ENCODE data around the gene ONECUT2.
"Not testable (repeated sequence)": the region's sequence is repeated elsewhere in the genome, so short reads cannot be mapped to it uniquely, and the experiment has no call there.

The ONECUT2 gene

GRCh38 chr18:57434536-57435494 lies at the start of gene ONECUT2:
TSS of gene ONECUT2 (plus strand) at chr18:57435374. CDS start at chr18:57435717, 343 bp downstream.
- DNase-seq = peak; percentile 77 to 98 (median 86)
- intact Hi-C loops (cut with DNase I) = loop anchor here (5.0 to 10.0 kb wide), 2 partner anchors 568 to 690 kb away; no protein-coding TSS in a partner anchor

GRCh38 chr18:57389271-57389670 lies 45.9 kb upstream of the ONECUT2 start:
- no peak for DNase-seq
- intact Hi-C loops (cut with DNase I) = no loop called here

- no peak for DNase-seq
- intact Hi-C loops (cut with DNase I) = no loop called here
Observed at GRCh38 chr18:57390044-57390443, 45.1 kb upstream of the ONECUT2 start.

- DNase-seq; intact Hi-C loops (cut with DNase I): not testable (repeated sequence)
Observed at GRCh38 chr18:57394749-57395148, 40.4 kb upstream of the ONECUT2 start.

GRCh38 chr18:57396831-57397230 lies 38.3 kb upstream of the ONECUT2 start:
- intact Hi-C loops (cut with DNase I); DNase-seq: not testable (repeated sequence)

GRCh38 chr18:57397440-57398132 lies 37.6 kb upstream of the ONECUT2 start:
- DNase-seq = no peak
- intact Hi-C loops (cut with DNase I) = no loop called here

GRCh38 chr18:57404345-57404744 lies 30.8 kb upstream of the ONECUT2 start:
- intact Hi-C loops (cut with DNase I) = no loop called here
- no peak for DNase-seq

GRCh38 chr18:57409650-57410049 lies 25.5 kb upstream of the ONECUT2 start:
- no peak for DNase-seq
- intact Hi-C loops (cut with DNase I) = no loop called here

- intact Hi-C loops (cut with DNase I) = no loop called here
- no peak for DNase-seq
Observed at GRCh38 chr18:57410749-57411148, 24.4 kb upstream of the ONECUT2 start.

- DNase-seq = no peak
Observed at GRCh38 chr18:57416542-57416941, 18.6 kb upstream of the ONECUT2 start.

GRCh38 chr18:57422313-57422872 lies 12.8 kb upstream of the ONECUT2 start:
- intact Hi-C loops (cut with DNase I) = no loop called here
- no peak for DNase-seq

More at GRCh38 chr18:57416542-57416941, 18.6 kb upstream of the ONECUT2 start:
- intact Hi-C loops (cut with DNase I) = no loop called here

GRCh38 chr18:57423821-57424220 lies 11.4 kb upstream of the ONECUT2 start:
- DNase-seq = no peak
- intact Hi-C loops (cut with DNase I) = no loop called here

- intact Hi-C loops (cut with DNase I) = no loop called here
- DNase-seq = no peak
Observed at GRCh38 chr18:57425096-57425495, 10.1 kb upstream of the ONECUT2 start.

GRCh38 chr18:57426187-57426586 lies 9.0 kb upstream of the ONECUT2 start:
- DNase-seq = no peak
- intact Hi-C loops (cut with DNase I) = no loop called here

- peak in 2 of 10 donors; percentile 61 to 80 for DNase-seq
- intact Hi-C loops (cut with DNase I) = no loop called here
Observed at GRCh38 chr18:57427429-57428201, 7.6 kb upstream of the ONECUT2 start.

GRCh38 chr18:57428221-57429150 lies 6.7 kb upstream of the ONECUT2 start:
- DNase-seq = peak in 1 of 10 donors; percentile 79
- intact Hi-C loops (cut with DNase I) = no loop called here

- intact Hi-C loops (cut with DNase I) = loop anchor here (10.0 kb wide), 1 partner anchor 685 kb away; no protein-coding TSS in a partner anchor
- no peak for DNase-seq
Observed at GRCh38 chr18:57429167-57430078, 5.8 kb upstream of the ONECUT2 start.
